HG02943 (cell line): ENCODE data around the gene PRF1.
"Not testable (repeated sequence)": the region's sequence is repeated elsewhere in the genome, so short reads cannot be mapped to it uniquely, and the experiment has no call there.

Source experiments
- ATAC-seq: cut with Tn5 transposase; IDR thresholded peaks from one replicate; pipeline ENCODE4 v1.9.1; 2021; ENCODE audit warnings: mild to moderate bottlenecking, low read depth, moderate library complexity; ENCODE audit not compliant: unreplicated experiment

Gene PRF1

GRCh38 chr10:70581176-70581575 is 21.4 kb downstream of the PRF1 start:
- not testable (repeated sequence) for ATAC-seq

- no peak for ATAC-seq
These were observed 23.1 kb downstream of the PRF1 start for GRCh38 chr10:70579234-70580002.

DNA sequence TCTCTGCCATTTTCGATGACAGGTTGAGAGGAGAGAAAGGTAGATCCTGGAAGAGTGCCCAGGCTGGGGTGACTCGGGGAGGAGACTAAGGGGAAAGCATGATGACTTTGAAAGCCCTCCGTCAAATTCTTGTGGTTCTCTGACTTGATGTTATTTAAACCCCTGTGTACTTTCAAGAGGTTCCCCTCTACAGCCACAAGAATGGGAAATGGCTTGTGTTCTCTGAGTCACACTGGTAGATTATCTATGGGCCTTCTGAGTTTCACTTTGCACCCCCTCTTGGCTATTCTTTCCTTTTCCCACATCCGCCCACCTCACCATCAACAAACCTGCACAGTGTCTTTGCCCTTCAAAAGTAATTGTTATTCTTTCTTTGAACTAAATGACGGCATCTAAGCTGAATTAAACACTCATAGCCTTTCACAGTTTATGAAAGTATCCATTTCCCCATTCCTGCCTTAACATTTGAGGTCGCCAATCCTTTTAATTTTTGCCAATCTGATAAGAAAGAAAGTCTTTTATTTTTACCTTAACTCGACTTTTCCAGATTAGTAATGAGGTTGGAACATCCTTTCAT is 24.1 kb downstream of the PRF1 start:
- no peak for ATAC-seq

DNA sequence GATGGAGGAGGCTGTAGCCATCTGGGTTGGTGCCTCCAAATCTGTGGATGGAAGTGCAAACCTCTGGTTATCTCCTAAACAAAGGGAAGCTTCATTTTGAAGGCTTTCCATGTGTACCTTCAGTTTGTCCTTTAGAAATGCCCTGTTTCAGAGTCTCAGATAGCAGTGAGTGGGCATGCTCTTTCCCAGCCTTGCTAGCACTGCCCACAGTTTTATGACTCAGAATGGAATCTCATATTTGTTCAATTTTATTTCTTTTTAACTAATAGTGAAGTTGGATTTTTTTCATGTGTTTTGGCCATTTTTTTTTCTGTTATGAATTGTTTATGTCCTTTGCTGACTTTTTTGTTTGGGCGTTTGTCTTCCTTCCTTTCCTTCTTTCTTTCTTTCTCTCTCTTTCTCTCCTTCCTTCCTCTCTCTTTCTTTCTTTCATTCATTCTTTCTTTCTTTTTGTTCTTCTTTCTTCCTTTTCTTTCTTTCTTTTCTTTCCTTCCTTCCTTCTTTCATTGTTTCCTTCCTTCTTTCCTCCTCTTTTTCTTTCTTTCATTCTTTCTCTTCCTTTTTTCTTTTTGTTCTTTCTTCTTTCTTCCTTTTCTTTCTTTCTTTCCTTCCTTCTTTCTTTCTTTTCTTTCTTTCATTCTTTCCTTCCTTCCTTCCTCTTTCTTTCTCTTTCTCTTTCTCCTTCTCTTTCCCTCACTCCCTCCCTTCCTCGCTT is 25.6 kb downstream of the PRF1 start:
- ATAC-seq: no peak

GRCh38 chr10:70575874-70576802 is 26.4 kb downstream of the PRF1 start:
- ATAC-seq: peak; percentile 55

DNA sequence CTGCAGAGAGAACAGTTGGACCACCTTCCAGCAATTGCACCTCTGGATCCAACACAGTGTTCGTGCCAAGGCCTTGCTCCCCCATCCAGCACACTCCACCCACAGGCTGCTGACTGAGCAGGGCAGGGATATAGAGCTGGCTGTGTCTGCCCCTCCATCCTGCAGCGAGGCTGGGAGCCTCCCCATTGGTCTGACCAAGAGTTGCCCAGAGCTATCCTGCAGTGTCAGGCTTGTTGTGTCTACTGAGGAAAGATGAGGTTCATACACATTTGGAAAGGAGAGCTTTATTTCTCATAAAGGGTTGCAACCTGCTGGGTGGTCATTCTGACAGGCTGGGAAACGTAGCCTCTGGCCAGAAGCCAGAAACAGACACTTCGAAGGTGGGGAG is 27.1 kb downstream of the PRF1 start:
- ATAC-seq: no peak

- no peak for ATAC-seq
These were observed 28.7 kb downstream of the PRF1 start for GRCh38 chr10:70573599-70574506.

DNA sequence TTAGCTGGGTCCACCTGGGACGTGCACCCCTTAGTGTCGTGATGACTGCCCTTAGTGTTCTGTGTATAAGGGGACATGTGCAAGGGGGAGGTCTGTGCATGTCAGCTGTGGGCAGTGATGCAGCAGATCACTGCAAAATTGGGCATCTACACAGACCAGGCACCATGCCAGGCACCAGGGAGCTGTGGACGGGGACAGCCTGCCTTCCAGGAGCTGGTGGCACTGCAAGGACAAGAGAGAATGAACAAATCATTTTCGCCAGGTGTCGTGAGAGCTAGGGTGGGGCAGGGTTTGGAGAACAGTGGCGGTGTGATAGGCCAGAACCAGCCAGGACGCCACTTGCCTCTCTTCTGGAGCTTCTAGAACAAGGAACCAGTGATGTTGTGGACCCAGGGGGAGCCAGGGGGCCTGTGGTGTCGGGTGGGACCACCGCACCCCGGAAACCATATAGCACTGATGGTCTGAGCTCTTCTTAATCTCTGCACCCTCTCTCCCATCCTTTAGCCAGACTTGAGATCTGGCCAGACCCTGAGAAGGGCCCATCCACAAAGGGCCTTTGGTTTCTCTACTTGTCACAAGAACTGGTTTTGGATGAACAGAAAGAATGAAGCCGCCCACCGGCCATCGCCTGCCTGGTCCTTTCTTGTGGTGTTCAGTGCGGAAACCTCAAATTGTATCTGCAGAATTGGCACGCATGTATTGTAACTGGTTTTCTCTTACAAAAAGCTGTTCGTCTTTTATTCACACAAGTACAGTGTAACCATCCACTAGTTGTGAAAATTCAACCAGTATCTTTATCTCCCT is 30.7 kb downstream of the PRF1 start:
- ATAC-seq: no peak

GRCh38 chr10:70571236-70571635 is 31.3 kb downstream of the PRF1 start:
- no peak for ATAC-seq

DNA sequence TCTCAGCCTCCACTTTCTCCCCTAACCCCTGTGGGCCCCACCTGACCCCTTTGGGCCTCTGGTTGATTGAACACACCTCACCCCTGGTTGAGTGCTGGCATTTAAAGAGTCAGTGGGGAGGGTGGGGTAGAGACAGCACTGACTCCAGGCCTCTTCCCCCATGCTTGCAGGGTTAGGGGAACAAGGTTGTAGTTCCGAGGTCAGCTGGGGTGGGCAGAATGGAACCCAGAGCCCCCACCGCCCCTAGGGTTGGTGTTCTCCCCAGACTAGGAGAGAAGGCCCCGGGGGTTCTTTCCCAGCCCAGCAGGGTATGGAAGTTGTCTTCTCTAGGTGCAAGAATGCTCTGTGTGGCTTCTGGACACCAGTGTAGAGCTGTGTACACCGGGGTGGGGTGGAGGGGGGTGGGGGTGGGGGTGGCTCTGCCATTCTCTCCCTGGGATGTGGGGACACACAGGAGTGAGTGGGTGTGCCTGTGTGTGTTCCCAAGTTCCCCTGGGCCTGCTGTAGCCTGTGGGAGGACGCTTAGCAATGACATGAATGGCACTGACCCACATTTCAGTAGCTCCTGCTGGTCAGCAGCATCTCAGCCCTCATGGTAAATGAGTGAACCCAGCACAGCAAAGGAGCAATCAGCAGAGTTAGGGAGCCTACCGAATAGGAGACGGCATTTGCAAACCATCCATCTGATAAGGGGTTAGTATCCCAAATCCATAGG is 33.6 kb downstream of the PRF1 start:
- ATAC-seq: no peak

DNA sequence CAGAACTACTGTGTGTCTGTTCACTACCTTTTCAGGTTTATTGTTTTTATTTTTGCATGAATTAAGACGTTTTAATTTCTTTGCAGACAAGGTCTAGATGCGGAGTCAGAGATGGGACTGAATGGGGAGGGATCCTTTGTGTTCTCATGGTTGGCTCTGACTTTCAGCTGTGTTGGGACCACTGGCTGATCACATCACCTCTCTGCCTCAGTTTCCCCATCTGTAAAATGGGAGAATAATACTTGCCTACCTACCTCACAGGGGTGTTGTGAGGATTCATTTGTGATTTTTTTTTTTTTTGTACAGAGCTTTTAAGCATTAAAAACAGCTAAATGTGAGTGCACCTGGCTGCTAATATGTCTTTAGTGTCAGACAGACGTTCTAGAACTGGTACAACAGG is 34.4 kb downstream of the PRF1 start:
- no peak for ATAC-seq

DNA sequence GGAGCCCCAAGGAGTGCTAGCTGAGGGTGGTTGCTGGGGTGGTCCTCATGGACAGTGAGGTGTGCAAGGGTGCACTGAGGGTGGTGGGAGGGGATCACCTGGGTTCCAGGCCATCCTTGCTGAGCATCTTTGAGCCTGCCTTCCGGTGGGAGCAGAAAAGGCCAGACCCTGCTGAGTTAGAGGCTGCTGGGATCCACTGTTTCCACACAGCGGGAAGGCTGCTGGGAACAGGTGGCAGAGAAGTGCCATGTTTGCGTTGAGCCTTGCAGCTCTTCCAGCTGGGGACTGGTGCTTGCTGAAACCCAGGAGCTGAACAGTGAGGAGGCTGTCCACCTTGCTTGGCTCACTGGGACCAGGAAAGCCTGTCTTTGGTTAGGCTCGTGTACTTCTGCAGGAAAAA is 34.9 kb downstream of the PRF1 start:
- ATAC-seq: no peak

GRCh38 chr10:70566515-70567290 is 35.8 kb downstream of the PRF1 start:
- no peak for ATAC-seq

- no peak for ATAC-seq
These were observed 36.7 kb downstream of the PRF1 start for GRCh38 chr10:70565556-70566514.

DNA sequence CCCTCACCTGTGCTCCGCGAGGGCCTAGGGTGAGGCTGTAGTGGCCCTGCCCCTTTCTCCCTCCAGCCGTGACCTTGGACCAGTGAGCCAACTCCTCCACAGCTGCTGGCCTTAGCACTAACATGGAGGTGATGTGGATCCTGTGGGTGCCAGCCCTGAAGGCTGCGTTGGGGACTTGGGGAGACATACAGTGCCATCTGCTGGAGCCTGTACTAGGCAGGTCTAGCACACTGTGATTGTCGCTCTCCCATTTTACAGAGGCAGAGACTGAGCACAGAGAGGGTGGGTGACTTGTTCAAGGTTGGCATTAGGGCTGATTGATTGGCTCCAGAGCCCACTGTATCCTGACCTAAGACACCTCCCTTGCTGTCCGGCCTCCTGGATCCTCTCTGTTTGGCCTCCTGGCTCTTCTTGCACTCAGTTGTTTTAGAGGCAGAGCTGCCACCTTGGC is 37.6 kb downstream of the PRF1 start:
- ATAC-seq: no peak

- ATAC-seq: no peak
These were observed 38.3 kb downstream of the PRF1 start for GRCh38 chr10:70564113-70564725.
